ENCODE measurements around the gene SIK3.
"Not testable (repeated sequence)": the region's sequence is repeated elsewhere in the genome, so short reads cannot be mapped to it uniquely, and the experiment has no call there.

Gene SIK3

DNA sequence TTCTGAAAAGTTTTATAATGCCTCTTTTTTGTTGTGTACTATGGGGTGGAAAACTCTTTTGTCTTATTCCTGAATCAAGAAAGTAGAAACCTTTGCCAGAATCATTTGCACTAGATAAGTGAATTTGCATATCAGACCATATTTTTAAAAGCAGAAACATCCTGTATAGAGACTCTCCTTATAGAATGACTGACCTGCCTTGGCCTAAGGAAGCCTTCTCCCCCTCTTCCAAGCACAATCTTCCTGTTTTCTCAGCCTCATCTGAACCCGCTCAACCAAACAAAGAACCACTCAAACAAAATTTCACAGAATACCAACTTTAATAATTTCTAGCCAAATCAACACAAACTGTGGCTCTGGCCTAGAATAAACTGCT is 60.3 kb downstream of the SIK3 start:
- H3K9ac ChIP-seq: no peak overlapping the region
- peaks cover 19% of the 10 kb centered on the region; the same call in 1 of the 2 replicates for H4K20me1 ChIP-seq (ENCODE audit: insufficient read depth)
- H3K79me2 ChIP-seq (ENCODE audit: insufficient read depth, low read depth): peaks cover 12% of the 10 kb centered on the region; the same call in 1 of the 2 replicates
- no peak overlapping the region for H2AFZ ChIP-seq (ENCODE audit: low read depth)
- H3K27ac ChIP-seq: peak overlapping the region; percentile 35; the same call in 1 of the 2 replicates
- TF ChIP-seq, protein P1, sequence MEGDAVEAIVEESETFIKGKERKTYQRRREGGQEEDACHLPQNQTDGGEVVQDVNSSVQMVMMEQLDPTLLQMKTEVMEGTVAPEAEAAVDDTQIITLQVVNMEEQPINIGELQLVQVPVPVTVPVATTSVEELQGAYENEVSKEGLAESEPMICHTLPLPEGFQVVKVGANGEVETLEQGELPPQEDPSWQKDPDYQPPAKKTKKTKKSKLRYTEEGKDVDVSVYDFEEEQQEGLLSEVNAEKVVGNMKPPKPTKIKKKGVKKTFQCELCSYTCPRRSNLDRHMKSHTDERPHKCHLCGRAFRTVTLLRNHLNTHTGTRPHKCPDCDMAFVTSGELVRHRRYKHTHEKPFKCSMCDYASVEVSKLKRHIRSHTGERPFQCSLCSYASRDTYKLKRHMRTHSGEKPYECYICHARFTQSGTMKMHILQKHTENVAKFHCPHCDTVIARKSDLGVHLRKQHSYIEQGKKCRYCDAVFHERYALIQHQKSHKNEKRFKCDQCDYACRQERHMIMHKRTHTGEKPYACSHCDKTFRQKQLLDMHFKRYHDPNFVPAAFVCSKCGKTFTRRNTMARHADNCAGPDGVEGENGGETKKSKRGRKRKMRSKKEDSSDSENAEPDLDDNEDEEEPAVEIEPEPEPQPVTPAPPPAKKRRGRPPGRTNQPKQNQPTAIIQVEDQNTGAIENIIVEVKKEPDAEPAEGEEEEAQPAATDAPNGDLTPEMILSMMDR (conservative IDR thresholded peaks at IDR 0.05; ENCODE audit: low read depth, low read length): no peak
- H3K36me3 ChIP-seq (ENCODE audit: insufficient read depth): no peaks in the 10 kb centered on the region
- no peaks in the 10 kb centered on the region for H3K27me3 ChIP-seq (ENCODE audit: insufficient read depth, low read depth)
- no peak overlapping the region for H3K4me3 ChIP-seq (IDR thresholded peaks at IDR 0.05; ENCODE audit: insufficient read depth, low read depth, low read length)
- H3K4me2 ChIP-seq: peak overlapping the region; percentile 19; the same call in 1 of the 2 replicates
- peaks cover 33% of the 10 kb centered on the region for H3K4me1 ChIP-seq (ENCODE audit: low read depth, poor library complexity, severe bottlenecking)

DNA sequence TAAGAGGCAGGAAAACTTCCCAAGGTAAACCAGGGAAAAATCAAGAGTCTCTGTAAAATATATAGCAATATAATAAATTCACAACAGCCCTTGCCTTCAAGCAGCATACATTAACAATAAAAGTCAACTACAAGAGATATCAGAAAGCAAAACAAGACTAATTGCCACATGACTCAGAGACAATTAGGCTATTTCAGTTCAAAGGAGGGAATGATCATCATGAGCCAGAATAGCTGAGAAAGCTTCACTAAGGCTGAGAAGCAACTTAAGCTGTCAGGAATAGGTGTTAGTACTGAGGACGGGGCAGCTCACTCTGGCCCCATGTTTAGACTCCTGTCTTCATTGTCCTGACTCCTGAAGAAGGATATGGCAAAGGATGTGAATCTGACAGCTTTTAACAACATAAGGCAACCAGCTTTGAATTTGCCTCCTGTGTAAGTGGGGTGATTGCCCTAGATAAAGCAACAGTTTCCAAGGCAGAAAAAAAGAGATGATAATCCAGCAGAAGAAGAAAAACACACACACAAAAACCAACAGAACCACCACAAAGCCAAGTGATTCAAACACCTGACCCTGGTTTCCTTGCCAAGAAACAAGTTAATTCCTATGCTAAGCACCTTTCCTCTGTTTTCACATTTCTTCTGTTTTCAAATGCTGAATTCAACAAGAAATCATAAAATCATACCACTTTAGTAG is 60.8 kb downstream of the SIK3 start:
- H2AFZ ChIP-seq (ENCODE audit: low read depth): no peak overlapping the region
- H3K4me2 ChIP-seq: peak overlapping the region; percentile 19; the same call in 1 of the 2 replicates
- peaks cover 28% of the 10 kb centered on the region for H3K4me1 ChIP-seq (ENCODE audit: low read depth, poor library complexity, severe bottlenecking)
- peaks cover 11% of the 10 kb centered on the region; the same call in 1 of the 2 replicates for H3K79me2 ChIP-seq (ENCODE audit: insufficient read depth, low read depth)
- H4K20me1 ChIP-seq (ENCODE audit: insufficient read depth): peaks cover 23% of the 10 kb centered on the region; the same call in 1 of the 2 replicates
- no peaks in the 10 kb centered on the region for H3K27me3 ChIP-seq (ENCODE audit: insufficient read depth, low read depth)
- no peak overlapping the region for H3K9ac ChIP-seq
- TF ChIP-seq, protein P1 (conservative IDR thresholded peaks at IDR 0.05; ENCODE audit: low read depth, low read length): no peak
- no peak overlapping the region for H3K4me3 ChIP-seq (IDR thresholded peaks at IDR 0.05; ENCODE audit: insufficient read depth, low read depth, low read length)
- H3K27ac ChIP-seq: peak overlapping the region; percentile 35; the same call in 1 of the 2 replicates
- H3K36me3 ChIP-seq (ENCODE audit: insufficient read depth): no peaks in the 10 kb centered on the region

DNA sequence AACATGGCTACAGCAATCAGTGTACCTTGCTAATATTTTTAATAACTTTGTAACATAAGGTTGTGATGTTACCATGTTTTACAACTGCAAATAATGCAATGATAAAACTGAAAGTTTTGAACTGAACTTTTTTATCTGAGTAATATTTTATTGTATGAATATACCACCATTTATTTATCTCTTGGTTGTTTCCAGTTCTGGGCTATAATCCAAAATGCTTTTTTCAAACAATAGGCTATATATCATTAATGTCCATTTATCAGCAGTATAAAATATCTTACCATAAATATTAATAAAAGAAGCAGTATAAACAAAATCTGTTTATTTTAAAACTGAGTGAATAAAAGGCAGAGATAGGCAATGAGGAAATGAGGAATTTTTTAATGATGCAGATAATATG is 63.3 kb downstream of the SIK3 start:
- Histone ChIP-seq H3K27ac (no peak overlapping the region), H3K4me3 (IDR thresholded peaks at IDR 0.05; ENCODE audit: insufficient read depth, low read depth, low read length) (no peak overlapping the region), H3K27me3 (ENCODE audit: insufficient read depth, low read depth) (no peaks in the 10 kb centered on the region), H3K36me3 (ENCODE audit: insufficient read depth) (no peaks in the 10 kb centered on the region), H3K4me1 (ENCODE audit: low read depth, poor library complexity, severe bottlenecking) (peaks cover 21% of the 10 kb centered on the region), H3K4me2 (no peak overlapping the region), H2AFZ (ENCODE audit: low read depth) (no peak overlapping the region), H3K79me2 (ENCODE audit: insufficient read depth, low read depth) (peaks cover 7% of the 10 kb centered on the region; the same call in 1 of the 2 replicates), H3K9ac (no peak overlapping the region), H4K20me1 (ENCODE audit: insufficient read depth) (peaks cover 23% of the 10 kb centered on the region; the same call in 1 of the 2 replicates)
- TF ChIP-seq, protein P1 (conservative IDR thresholded peaks at IDR 0.05; ENCODE audit: low read depth, low read length): no peak

DNA sequence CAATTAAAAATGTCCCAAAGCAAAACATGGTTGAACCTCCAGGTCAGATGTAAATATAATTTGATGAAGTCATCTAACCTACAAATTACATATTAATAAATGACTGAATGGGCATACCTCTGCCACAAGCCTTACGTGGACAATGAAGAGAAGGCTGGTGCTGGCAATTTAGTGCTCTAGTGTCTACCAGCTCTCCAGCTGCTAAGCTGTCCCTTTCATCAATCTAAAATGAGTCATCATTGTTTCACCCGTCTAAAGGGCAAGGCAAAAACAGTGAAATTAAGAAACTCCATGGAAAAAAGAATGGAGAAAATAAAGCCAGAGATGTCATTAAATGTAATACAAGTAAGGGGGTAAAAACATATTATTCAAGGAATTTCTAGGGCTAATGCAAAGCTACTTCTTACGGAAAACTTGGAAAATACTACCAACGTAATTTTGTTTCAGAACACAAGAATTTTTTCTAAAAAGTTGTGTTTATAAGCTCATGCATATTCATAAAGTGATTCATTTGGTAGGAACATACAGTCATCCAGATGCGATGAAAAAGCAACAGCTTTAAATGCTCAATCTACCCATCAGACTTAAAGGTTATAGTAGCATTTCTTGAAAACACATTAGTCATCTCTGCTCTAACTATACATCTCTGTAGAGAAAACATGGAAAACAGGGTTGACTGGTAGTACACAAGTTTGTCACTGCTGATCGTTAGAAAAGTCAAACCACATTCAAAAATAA is 71.5 kb downstream of the SIK3 start:
- H3K27ac ChIP-seq: no peak overlapping the region
- peaks cover 37% of the 10 kb centered on the region for H3K4me1 ChIP-seq (ENCODE audit: low read depth, poor library complexity, severe bottlenecking)
- H3K9ac ChIP-seq: no peak overlapping the region
- peaks cover 23% of the 10 kb centered on the region; the same call in 1 of the 2 replicates for H3K79me2 ChIP-seq (ENCODE audit: insufficient read depth, low read depth)
- H3K4me2 ChIP-seq: no peak overlapping the region
- H2AFZ ChIP-seq (ENCODE audit: low read depth): no peak overlapping the region
- no peaks in the 10 kb centered on the region for H4K20me1 ChIP-seq (ENCODE audit: insufficient read depth)
- TF ChIP-seq, protein P1 (conservative IDR thresholded peaks at IDR 0.05; ENCODE audit: low read depth, low read length): no peak
- H3K27me3 ChIP-seq (ENCODE audit: insufficient read depth, low read depth): no peaks in the 10 kb centered on the region
- no peaks in the 10 kb centered on the region for H3K36me3 ChIP-seq (ENCODE audit: insufficient read depth)
- no peak overlapping the region for H3K4me3 ChIP-seq (IDR thresholded peaks at IDR 0.05; ENCODE audit: insufficient read depth, low read depth, low read length)

DNA sequence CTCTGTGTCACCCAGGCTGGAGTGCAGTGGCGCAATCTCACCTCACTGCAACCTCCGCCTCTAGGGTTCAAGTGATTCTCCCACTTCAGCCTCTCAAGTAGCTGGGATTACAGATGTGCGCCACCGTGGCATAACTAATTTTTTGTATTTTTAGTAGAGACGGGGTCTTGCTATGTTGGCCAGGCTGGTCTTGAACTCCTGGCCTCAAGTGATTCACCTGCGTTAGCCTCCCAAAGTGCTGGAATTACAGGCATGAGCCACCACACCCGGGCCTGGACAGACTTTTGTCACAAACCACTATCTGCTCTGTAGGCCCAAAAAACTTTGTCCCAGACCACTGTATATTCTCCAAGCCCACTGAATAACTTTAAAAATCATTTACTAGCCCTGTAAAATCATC is 74.5 kb downstream of the SIK3 start:
- H3K79me2 ChIP-seq (ENCODE audit: insufficient read depth, low read depth): peaks cover 28% of the 10 kb centered on the region; the same call in 1 of the 2 replicates
- H3K36me3 ChIP-seq (ENCODE audit: insufficient read depth); H2AFZ ChIP-seq (ENCODE audit: low read depth); H3K9ac ChIP-seq; H3K4me2 ChIP-seq; H4K20me1 ChIP-seq (ENCODE audit: insufficient read depth); H3K4me3 ChIP-seq (IDR thresholded peaks at IDR 0.05; ENCODE audit: insufficient read depth, low read depth, low read length); H3K27ac ChIP-seq; H3K27me3 ChIP-seq (ENCODE audit: insufficient read depth, low read depth): not testable (repeated sequence)
- peaks cover 58% of the 10 kb centered on the region for H3K4me1 ChIP-seq (ENCODE audit: low read depth, poor library complexity, severe bottlenecking)
